HFFc6 (cell line): ENCODE data around the gene CTNND1. TPM values are rescaled to one million over a fixed set of nuclear protein-coding genes. Genes with fewer than 3 reads are reported as not detected.
A peak's percentile ranks its signal among the peaks of the same experiment; 100 is the strongest.

Source experiments
- DNase-seq: peaks from one replicate; pipeline ENCODE4 v3.0.0-alpha.2; 2018
- H3K27ac Mint-ChIP-seq: 2 replicates; pipeline ENCODE4 v1.8.0; 2020; ENCODE audit warnings: mild to moderate bottlenecking, mixed read lengths
- H3K27me3 Mint-ChIP-seq: 2 replicates; pipeline ENCODE4 v1.8.0; 2021; ENCODE audit warnings: mild to moderate bottlenecking, moderate library complexity, mixed read lengths; ENCODE audit not compliant: insufficient read depth
- H3K36me3 Mint-ChIP-seq: 2 replicates; pipeline ENCODE4 v1.8.0; 2021; ENCODE audit warnings: low read depth, mixed read lengths
- H3K4me1 Mint-ChIP-seq: 2 replicates; pipeline ENCODE4 v1.8.0; 2020; ENCODE audit warnings: low read depth, mixed read lengths
- H3K4me3 Mint-ChIP-seq: 2 replicates; pipeline ENCODE4 v1.8.0; 2020; ENCODE audit warnings: mild to moderate bottlenecking, moderate library complexity, mixed read lengths
- H3K9me3 Mint-ChIP-seq: 2 replicates; pipeline ENCODE4 v1.8.0; 2020; ENCODE audit warnings: mild to moderate bottlenecking, mixed read lengths
- total RNA-seq, 6 experiments: library from RNA; stranded (reverse); fragmentation: NEBNext Ultra II Directional; extraction: Animal tissue kit (Norgen Biotek cat#: 25700); gene quantifications; 2 replicates in 1 of 6; 3 replicates in 5 of 6; pipeline ENCODE4 v1.2.3, GENCODE V29; 2021
- TF ChIP-seq, protein P1 (sequence below): fragments of 200-600 bp; sonication (generic); IDR thresholded peaks from 2 replicates; pipeline ENCODE4 v1.5.0; 2021; ENCODE audit warnings: antibody characterized with exemption, mild to moderate bottlenecking

The CTNND1 gene
- total RNA-seq, 6 experiments from 2014 or later = 131 to 153 (median 147) TPM

DNA sequence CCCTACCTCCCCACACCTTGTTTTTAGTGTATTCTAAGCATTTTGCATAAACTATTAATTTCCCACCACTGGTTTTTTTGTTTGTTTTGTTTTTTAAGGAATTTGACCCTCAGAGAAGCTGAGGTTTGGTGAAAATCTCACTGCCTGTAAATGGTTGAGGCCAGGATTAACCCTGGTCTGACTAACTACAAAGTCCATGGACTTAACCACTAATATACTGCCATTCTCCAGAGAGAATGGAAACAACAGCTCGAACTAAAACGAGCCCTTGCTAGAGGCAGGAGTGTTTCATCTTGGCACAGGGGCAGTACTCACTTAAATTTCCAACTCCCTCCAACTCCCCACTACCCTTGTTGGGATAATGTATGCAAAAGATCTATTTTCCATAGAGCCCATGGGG is 3.0 kb downstream of the CTNND1 start:
- H3K36me3 Mint-ChIP-seq = peaks cover 27% of the 10 kb centered on the region
- H3K4me3 Mint-ChIP-seq = peak overlapping the region; percentile 100
- TF ChIP-seq, protein P1, sequence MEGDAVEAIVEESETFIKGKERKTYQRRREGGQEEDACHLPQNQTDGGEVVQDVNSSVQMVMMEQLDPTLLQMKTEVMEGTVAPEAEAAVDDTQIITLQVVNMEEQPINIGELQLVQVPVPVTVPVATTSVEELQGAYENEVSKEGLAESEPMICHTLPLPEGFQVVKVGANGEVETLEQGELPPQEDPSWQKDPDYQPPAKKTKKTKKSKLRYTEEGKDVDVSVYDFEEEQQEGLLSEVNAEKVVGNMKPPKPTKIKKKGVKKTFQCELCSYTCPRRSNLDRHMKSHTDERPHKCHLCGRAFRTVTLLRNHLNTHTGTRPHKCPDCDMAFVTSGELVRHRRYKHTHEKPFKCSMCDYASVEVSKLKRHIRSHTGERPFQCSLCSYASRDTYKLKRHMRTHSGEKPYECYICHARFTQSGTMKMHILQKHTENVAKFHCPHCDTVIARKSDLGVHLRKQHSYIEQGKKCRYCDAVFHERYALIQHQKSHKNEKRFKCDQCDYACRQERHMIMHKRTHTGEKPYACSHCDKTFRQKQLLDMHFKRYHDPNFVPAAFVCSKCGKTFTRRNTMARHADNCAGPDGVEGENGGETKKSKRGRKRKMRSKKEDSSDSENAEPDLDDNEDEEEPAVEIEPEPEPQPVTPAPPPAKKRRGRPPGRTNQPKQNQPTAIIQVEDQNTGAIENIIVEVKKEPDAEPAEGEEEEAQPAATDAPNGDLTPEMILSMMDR = no peak
- no peaks in the 10 kb centered on the region for H3K9me3 Mint-ChIP-seq
- no peak for DNase-seq
- H3K27ac Mint-ChIP-seq = peak overlapping the region; percentile 99
- no peaks in the 10 kb centered on the region for H3K27me3 Mint-ChIP-seq
- H3K4me1 Mint-ChIP-seq = peaks cover 44% of the 10 kb centered on the region

DNA sequence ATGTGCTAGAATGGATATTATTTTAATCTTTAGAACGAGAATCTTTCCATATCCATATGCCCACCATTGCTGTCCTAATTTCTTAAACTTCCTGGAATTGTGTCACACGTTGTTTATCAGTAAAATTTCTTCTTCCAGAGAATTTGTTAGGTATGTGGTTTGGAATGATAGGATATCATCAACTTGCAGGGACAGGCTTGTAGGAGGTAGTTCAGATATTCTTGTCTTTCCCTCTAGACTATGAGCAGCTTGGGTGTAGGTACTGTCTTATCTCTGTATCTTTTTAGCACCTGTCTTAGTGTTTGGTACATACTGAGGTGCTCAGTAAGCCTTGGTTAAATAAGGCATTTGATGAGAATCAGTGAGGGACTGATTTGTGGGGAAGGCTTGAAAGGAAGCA is 3.4 kb downstream of the CTNND1 start:
- TF ChIP-seq, protein P1 = no peak
- no peak for DNase-seq
- Mint-ChIP-seq H3K27ac (peak overlapping the region; percentile 99; the same call in 1 of the 2 replicates), H3K4me1 (peaks cover 46% of the 10 kb centered on the region), H3K4me3 (peak overlapping the region; percentile 100), H3K36me3 (peaks cover 30% of the 10 kb centered on the region), H3K9me3 (no peaks in the 10 kb centered on the region), H3K27me3 (no peaks in the 10 kb centered on the region)

DNA sequence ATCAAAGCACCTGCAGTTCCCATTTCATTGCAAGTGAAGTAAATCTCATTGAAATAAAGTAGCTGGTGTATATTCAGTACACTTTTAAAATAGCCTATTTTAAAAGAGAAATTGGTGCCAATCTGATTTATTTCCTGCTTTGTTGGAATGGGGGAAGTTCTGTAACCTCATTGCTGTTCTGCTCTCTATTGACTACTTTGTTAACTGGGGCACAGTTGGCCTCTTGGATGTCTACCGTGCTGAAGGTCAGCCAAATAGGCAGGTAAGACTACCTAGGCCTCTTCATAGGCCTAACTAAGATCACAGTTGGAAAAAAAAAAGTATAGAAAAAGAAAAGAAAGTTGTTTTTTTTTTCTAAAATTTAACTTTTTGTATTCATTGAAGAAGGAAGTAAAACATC is 9.2 kb downstream of the CTNND1 start:
- Mint-ChIP-seq H3K4me3 (no peak overlapping the region), H3K36me3 (peaks cover 35% of the 10 kb centered on the region), H3K27ac (no peak overlapping the region), H3K9me3 (no peaks in the 10 kb centered on the region), H3K27me3 (no peaks in the 10 kb centered on the region), H3K4me1 (peaks cover 57% of the 10 kb centered on the region)
- DNase-seq = no peak
- TF ChIP-seq, protein P1 = no peak

DNA sequence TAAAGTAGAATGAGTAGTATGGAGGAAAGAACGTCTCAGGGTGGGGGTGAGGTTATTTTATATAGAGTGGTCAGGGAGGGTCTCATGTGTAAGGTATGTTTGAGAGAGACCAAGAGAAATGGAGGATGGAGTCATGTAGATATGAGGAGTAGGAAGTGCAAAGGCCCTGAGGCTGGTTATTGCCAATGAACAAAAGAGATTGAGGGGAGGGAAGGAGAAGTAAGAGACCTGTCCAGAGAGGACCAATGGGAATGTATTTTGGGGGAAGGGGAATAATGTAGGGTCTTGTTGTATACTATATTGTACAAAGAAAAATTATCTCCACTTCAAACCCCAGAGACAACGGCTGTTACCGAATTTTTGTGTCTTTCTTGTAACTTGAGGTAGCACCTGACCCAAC is 9.8 kb downstream of the CTNND1 start:
- no peak for DNase-seq
- no peaks in the 10 kb centered on the region for H3K27me3 Mint-ChIP-seq
- H3K36me3 Mint-ChIP-seq = peaks cover 35% of the 10 kb centered on the region
- TF ChIP-seq, protein P1 = no peak
- no peak overlapping the region for H3K4me3 Mint-ChIP-seq
- no peaks in the 10 kb centered on the region for H3K9me3 Mint-ChIP-seq
- H3K4me1 Mint-ChIP-seq = peaks cover 57% of the 10 kb centered on the region
- H3K27ac Mint-ChIP-seq = no peak overlapping the region; the same call in 1 of the 2 replicates

DNA sequence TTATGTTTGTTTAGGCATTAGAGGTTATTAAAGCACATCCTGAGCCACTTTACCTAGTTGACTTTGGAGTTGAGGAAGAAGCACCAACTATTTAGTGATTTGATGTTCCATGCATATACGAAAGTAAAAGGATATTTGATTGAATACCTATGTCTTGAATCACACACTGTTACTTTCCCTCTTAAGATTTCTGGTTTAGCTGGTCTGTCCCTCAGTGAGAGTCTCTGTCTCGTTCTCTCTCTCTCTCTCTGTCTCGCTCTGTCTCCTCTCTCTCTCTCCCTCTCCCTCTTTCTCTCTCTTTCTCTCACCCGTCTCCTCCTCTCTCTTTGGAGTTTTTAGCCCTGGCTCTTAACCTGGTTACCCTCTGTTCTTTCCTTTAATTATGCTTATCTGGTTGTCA is 11.0 kb downstream of the CTNND1 start:
- Mint-ChIP-seq H3K9me3 (no peaks in the 10 kb centered on the region), H3K4me1 (peaks cover 65% of the 10 kb centered on the region), H3K36me3 (peaks cover 25% of the 10 kb centered on the region), H3K27me3 (no peaks in the 10 kb centered on the region), H3K4me3 (peak overlapping the region; percentile 54), H3K27ac (peak overlapping the region; percentile 64)
- TF ChIP-seq, protein P1 = no peak
- no peak for DNase-seq
